Measurements from ENCODE around the gene SLC5A9. TPM values are rescaled to one million over a fixed set of nuclear protein-coding genes. Genes with fewer than 3 reads are reported as not detected.

The SLC5A9 gene
- total RNA-seq, 6 donors from 2014 or later = 2.9 to 21.0 (median 6.1) TPM

- WGBS, 2 donors = 83 to 91% methylated on average over 2 of the region's 2 CpGs
- TF ChIP-seq EP300 (IDR thresholded peaks at IDR 0.05) (no peak), POLR2AphosphoS5 (IDR thresholded peaks at IDR 0.05) (no peak), POLR2A (IDR thresholded peaks at IDR 0.05) (no peak)
- TF ChIP-seq, protein P1, sequence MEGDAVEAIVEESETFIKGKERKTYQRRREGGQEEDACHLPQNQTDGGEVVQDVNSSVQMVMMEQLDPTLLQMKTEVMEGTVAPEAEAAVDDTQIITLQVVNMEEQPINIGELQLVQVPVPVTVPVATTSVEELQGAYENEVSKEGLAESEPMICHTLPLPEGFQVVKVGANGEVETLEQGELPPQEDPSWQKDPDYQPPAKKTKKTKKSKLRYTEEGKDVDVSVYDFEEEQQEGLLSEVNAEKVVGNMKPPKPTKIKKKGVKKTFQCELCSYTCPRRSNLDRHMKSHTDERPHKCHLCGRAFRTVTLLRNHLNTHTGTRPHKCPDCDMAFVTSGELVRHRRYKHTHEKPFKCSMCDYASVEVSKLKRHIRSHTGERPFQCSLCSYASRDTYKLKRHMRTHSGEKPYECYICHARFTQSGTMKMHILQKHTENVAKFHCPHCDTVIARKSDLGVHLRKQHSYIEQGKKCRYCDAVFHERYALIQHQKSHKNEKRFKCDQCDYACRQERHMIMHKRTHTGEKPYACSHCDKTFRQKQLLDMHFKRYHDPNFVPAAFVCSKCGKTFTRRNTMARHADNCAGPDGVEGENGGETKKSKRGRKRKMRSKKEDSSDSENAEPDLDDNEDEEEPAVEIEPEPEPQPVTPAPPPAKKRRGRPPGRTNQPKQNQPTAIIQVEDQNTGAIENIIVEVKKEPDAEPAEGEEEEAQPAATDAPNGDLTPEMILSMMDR (IDR thresholded peaks at IDR 0.05) = no peak
- Histone ChIP-seq H3K9me3 (no peaks in the 10 kb centered on the region), H3K36me3 (no peaks in the 10 kb centered on the region), H3K4me3 (no peak overlapping the region), H3K27ac (no peak overlapping the region), H3K4me1 (no peaks in the 10 kb centered on the region), H3K27me3 (no peaks in the 10 kb centered on the region)
- DNase-seq (no peak), ATAC-seq (ENCODE audit: low FRiP score in 2 of 2) (no peak)
Measured at GRCh38 chr1:48182439-48182838, 40.1 kb upstream of the SLC5A9 start.

DNA sequence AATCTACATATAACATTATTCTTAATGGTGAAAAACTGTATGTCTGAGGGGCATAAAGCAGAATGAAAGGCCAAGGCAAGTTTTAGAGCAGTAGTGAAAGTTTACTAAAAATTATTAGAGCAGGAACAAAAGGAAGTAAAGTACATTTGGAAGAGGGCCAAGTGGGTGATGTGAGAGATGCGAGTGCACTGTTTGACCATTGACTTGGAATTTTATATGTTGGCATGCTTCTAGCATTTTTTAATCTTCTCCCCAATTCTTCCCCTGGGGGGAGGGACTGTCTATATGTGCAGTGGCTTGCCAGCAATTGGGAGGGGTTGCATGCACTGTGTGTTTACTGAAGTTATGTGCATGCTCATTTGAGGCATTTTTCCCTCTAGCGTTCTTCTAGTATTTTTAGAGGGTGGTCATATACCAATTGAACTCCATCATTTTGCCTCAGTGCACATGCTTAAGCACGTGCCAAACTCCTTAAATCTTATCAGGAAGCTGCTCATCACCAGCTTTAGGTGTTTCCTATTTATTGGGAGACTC is 36.1 kb upstream of the SLC5A9 start:
- DNase-seq = no peak
- WGBS, 2 donors = 48 to 52% methylated on average over 3 of the region's 3 CpGs
- TF ChIP-seq POLR2AphosphoS5 (IDR thresholded peaks at IDR 0.05) = no peak
- TF ChIP-seq, protein P1 (IDR thresholded peaks at IDR 0.05) = no peak
- no peak for TF ChIP-seq POLR2A (IDR thresholded peaks at IDR 0.05)
- TF ChIP-seq EP300 (IDR thresholded peaks at IDR 0.05) = no peak
- Histone ChIP-seq H3K4me1 (no peaks in the 10 kb centered on the region), H3K36me3 (no peaks in the 10 kb centered on the region), H3K9me3 (peaks cover 0 to 14% (median 0%) of the 10 kb centered on the region in 4 donors), H3K27me3 (no peaks in the 10 kb centered on the region), H3K4me3 (no peak overlapping the region), H3K27ac (no peak overlapping the region)
- ATAC-seq (ENCODE audit: low FRiP score in 2 of 2) = no peak

DNA sequence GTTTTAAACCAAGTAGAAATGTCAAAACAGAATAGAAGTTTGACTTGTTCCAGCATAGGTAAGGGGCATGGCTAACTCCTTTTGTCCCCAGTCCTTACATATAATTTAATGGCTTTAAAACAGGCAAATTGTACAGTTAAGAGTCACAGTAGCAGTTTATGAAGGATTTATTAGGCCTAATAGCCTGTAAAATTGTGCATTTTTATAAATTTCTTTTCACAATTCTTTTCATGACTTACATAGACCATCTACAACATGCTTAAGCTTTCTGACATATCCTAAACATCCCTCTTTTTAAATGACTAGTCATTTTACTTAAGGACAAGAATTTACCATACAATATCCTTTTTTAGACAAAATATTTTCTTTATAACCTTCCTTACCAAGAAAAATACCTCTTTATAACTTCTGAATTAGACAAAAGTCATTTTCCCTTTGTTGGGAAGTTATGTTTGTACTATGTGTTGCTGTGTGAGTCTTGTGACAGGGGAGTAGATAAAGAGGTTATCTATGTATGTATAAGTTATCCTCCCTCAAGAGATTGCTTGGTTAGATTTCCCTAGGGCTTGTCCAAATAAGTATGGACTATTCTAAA is 34.5 kb upstream of the SLC5A9 start:
- Histone ChIP-seq H3K4me3 (no peak overlapping the region), H3K36me3 (no peaks in the 10 kb centered on the region), H3K4me1 (no peaks in the 10 kb centered on the region), H3K9me3 (peaks cover 0 to 14% (median 0%) of the 10 kb centered on the region in 4 donors), H3K27ac (no peak overlapping the region), H3K27me3 (no peaks in the 10 kb centered on the region)
- no peak for ATAC-seq (ENCODE audit: low FRiP score in 2 of 2)
- TF ChIP-seq, protein P1 (IDR thresholded peaks at IDR 0.05) = no peak
- TF ChIP-seq EP300 (IDR thresholded peaks at IDR 0.05) = no peak
- DNase-seq = no peak

- no peak for ATAC-seq (ENCODE audit: low FRiP score in 2 of 2)
- no peaks in the 10 kb centered on the region for H3K4me1 ChIP-seq
- WGBS, 2 donors = 64 to 72% methylated on average over 3 of the region's 3 CpGs
- H3K27me3 ChIP-seq = no peaks in the 10 kb centered on the region
- no peak for DNase-seq
- peaks cover 0 to 14% (median 0%) of the 10 kb centered on the region in 4 donors for H3K9me3 ChIP-seq
- H3K4me3 ChIP-seq = no peak overlapping the region
- no peaks in the 10 kb centered on the region for H3K36me3 ChIP-seq
- no peak overlapping the region for H3K27ac ChIP-seq
- no peak for TF ChIP-seq POLR2A (IDR thresholded peaks at IDR 0.05)
- TF ChIP-seq EP300 (IDR thresholded peaks at IDR 0.05) = no peak
- no peak for TF ChIP-seq POLR2AphosphoS5 (IDR thresholded peaks at IDR 0.05)
- TF ChIP-seq, protein P1 (IDR thresholded peaks at IDR 0.05) = no peak
Measured at GRCh38 chr1:48190881-48191280, 31.6 kb upstream of the SLC5A9 start.

DNA sequence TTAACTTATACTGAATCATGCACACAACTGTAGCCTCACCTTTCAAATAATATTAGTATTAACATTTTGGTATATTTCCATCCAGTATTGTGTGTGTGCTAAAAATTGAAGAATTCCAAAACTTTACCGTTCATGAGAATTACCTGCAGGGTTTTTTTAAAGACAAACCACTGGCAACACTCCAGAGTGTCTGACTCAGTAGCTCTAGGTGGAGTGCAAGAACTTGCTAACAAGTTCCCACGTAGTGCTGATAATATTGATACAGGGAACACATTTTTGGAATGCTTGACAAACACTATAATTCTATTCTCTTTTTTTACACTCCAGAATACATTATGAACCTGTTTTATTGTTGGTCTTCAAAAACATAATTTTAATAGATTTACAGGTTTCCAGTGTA is 27.7 kb upstream of the SLC5A9 start:
- Histone ChIP-seq H3K9me3 (no peaks in the 10 kb centered on the region), H3K36me3 (no peaks in the 10 kb centered on the region), H3K4me1 (no peaks in the 10 kb centered on the region), H3K27ac (no peak overlapping the region), H3K4me3 (no peak overlapping the region), H3K27me3 (no peaks in the 10 kb centered on the region)
- no peak for ATAC-seq (ENCODE audit: low FRiP score in 2 of 2)
- no peak for TF ChIP-seq EP300 (IDR thresholded peaks at IDR 0.05)
- no peak for TF ChIP-seq POLR2AphosphoS5 (IDR thresholded peaks at IDR 0.05)
- no peak for TF ChIP-seq POLR2A (IDR thresholded peaks at IDR 0.05)
- TF ChIP-seq, protein P1 (IDR thresholded peaks at IDR 0.05) = no peak
- no peak for DNase-seq
- 66 to 72% methylated on average over 2 of the region's 2 CpGs for WGBS, 2 donors

Measured in upper lobe of left lung (tissue), 6 donors.